SIG-M5 treated with dmso at 0.1 percent for 504 hours (cell line): ENCODE measurements around the gene RNF213.
"Not testable (repeated sequence)": the region's sequence is repeated elsewhere in the genome, so short reads cannot be mapped to it uniquely, and the experiment has no call there.

Source experiments
- DNase-seq: peaks from one replicate; lab custom pipeline; 2025; ENCODE audit not compliant: unreplicated experiment; lab: John Stamatoyannopoulos, UW

RNF213 gene

DNA sequence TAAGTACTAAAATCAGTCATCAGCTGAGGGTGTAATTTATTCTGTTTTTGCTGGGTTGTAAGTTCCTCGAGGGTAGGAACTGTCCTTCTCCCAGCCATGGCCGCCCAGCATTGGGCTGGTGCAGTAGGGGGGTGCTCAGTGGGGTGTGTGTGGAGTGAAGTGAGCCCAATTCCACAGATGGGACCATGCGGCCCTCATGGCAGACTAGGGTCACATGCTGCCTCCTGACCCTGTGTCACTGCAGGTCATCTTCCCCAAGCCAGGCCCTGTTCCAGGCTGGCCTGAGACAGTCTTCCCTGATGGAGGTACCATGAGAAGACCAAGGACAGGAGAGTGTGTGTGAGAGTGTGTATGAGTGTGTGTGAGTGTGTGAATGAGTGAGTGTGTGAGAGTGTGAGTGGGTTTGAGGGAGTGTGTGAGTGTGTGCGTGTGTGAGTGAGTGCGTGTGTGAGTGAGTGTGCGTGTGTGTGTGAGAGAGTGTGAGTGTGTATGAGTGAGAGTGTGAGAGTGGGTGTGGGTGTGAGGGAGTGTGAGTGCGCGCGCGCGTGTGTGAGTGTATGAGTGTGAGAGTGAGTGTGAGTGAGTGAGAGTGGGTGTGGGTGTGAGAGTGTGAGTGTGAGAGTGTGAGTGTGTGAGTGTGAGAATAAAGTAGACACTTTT is 36.7 kb upstream of the RNF213 start:
- no peak for DNase-seq

DNA sequence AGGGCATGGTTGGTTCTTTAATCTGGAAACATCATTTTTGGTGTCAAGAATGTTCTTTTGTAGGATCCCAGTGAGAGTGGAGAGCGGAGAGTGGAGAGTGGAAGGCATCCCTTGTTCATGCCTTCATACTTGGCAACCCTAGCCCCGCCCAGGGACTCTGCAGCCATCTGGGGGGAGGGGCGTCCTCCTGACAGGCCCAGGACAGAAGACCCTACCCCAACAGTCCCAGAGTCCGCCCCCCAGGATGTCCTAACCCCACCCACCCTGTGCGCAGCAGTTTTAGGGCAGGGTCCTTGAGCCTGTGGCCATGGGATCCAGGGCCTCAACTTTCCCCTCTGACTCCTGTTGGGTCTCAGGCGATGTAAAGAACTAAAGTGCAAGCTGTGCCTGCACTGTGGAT is 36.0 kb upstream of the RNF213 start:
- DNase-seq: no peak

DNA sequence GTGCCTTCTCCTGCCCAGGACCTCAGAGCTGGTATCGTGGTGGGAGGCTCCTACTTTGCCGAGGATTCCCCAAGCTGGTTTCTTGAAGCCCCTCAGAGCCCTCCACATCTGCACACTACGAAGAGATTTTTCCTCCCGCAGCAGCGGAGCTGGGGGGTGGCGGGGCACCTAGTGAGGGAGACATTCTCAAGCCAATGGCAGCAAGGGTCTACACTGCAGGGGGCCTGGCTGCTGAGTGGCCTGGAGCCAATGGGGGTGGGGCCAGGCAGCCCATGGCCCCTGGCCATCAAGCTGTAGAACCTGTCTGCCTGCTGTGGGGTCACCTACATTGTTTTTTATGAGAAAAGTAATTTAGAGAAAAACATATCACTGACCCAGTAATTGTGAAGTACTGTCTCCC is 35.4 kb upstream of the RNF213 start:
- no peak for DNase-seq

DNA sequence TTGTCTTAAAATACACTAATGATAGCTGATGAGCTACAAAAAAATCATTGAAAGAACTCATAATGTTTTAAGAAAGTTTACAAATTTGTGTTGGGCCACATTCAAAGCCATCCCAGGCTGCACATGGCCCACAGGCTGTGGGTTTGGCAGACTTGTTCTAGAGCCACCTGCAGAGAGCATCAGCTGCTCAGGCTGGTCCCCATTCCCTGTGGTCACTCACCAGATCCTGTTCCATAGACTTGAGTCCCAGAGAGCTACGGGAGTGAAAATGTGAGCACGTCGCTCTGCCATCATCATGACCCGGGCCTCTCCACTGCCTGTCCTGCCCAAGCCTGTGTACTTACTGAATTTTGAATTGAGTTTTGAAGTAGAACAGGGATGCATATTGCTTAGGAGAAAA is 33.5 kb upstream of the RNF213 start:
- DNase-seq: no peak

DNA sequence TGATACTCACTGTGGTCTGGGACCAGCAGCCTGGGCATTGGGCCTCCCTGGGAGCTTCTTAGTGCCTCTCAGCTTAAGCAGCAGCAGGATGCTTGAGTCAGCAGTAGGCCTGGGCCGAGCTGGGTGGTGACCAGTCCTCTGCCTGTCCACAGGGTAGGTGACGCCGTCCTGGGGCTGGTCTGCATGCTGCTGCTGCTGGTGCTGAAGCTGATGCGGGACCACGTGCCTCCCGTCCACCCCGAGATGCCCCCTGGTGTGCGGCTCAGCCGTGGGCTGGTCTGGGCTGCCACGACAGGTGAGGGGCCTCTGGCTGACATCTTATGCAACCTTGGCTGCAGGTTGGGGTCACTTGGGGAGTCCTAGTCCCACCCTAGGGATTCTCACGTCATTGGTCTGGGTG is 33.0 kb upstream of the RNF213 start:
- DNase-seq: no peak

DNA sequence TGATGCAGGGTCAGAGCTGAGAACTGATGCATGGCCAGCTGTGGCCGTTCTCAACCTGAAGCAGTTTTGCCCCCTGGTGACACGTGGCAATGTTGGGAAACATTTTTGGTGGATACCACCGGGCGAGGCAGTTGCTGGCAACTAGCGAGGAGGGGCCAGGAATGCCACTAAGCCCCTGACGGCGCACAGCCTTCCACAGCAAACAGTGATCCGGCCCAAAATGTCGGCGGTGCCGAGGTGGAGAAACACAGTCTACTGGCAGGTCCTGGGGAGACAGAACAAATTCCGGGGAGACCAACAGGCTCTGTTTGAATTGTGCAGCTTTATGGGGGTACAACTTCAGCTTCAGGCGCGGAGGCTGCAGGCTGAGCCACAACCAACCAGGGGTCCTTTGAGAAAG is 32.2 kb upstream of the RNF213 start:
- DNase-seq: no peak

DNA sequence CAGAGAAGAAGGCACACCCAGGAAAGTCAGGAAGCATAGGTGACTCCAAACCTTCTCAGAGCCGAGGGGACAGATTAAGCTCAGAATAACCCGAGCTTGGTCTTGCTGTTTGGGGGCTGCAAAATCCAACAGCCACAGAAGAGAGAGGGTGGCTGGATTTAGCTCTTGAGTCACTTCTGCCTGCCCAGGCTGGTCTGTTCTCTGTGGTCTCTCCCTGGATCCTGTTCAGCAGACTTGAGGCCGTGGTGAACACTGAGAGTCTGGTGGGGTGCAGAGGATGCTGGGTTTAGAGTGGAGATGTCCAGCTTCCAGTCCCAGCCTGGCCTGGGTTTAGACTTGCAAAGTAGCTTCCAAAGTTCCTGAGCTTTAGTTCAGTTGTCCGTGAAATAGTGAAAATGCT is 31.6 kb upstream of the RNF213 start:
- no peak for DNase-seq

DNA sequence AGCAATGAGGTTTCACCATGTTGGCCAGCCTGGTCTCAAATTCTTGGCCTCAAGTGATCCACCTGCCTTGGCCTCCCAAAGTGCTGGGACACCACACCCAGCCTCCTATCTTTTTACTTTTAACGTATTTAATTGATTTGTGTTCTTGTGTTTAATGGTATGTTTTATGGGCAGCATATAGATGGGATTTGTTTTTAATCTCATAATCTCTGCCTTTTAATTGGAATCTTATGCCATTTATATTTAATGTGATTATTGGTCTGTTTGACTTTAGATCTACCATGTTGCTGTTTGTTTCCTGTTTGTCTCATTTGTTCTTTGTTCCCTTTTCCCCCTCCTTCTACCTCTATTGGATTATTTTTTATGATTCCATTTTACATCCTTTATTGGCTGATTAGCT is 28.2 kb upstream of the RNF213 start:
- DNase-seq: no peak

DNA sequence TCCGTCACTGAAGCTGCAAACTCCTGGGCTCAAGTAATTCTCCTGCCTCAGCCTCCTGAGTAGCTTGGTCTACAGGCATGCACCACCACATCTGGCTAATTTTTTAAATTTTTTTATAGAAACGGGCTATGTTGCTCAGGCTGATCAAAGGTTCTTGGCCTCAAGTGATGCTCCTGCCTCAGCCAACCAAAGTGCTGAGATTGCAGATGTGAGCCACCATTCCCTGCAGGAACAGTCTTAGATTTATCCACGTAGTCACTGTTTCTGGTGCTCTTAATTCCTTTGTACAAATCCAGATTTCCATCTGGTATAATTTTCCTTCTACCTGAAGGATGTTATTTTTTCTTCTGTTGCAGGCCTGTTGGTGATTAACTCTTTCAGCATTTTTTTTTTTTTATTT is 27.4 kb upstream of the RNF213 start:
- DNase-seq: no peak

DNA sequence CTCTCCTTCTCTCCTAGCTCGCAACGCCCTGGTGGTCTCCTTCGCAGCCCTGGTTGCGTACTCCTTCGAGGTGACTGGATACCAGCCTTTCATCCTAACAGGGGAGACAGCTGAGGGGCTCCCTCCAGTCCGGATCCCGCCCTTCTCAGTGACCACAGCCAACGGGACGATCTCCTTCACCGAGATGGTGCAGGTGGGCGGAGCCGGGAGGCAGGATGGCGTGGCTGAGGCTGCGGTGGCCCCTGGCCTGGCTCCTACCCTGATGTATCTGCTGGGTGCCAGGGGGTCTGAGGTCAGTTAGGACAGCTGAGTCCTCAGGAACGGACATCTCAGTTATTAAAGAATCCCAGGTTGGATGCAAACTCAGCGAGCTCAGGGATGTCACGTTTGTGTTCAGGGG is 23.7 kb upstream of the RNF213 start:
- DNase-seq: no peak

DNA sequence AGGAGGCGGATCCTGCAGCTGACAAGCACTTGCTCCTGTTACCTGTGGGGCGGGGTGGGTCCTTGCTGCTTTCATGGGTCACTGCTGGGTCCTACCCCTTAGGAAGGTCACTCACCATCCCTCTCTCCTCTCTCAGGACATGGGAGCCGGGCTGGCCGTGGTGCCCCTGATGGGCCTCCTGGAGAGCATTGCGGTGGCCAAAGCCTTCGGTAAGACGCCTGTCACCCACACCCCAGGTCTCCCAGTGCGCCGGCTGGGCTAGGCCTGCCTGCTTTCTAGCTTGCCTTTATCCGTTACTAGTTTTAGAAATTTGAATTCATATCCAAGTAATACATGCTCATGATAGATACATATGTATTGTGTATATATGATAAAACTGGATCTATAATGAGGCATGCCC is 23.3 kb upstream of the RNF213 start:
- DNase-seq: no peak

DNA sequence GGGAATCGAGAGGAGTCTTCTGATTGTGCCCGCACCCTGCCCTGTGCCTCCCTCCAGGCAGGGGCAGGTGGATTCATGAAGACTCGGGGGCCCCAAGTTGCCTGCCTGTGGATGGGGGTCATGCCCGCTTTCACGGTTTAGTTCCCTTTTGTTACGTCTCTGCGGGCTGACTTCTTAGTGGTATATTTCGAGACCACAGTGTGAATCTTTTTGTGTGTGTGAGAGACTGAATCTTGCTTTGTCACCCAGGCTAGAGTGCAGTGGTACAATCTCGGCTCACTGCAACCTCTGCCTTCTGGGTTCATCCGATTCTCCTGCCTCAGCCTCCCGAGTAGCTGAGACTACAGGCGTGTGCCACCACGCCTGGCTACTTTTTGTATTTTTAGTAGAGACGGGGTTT is 18.1 kb upstream of the RNF213 start:
- no peak for DNase-seq

DNA sequence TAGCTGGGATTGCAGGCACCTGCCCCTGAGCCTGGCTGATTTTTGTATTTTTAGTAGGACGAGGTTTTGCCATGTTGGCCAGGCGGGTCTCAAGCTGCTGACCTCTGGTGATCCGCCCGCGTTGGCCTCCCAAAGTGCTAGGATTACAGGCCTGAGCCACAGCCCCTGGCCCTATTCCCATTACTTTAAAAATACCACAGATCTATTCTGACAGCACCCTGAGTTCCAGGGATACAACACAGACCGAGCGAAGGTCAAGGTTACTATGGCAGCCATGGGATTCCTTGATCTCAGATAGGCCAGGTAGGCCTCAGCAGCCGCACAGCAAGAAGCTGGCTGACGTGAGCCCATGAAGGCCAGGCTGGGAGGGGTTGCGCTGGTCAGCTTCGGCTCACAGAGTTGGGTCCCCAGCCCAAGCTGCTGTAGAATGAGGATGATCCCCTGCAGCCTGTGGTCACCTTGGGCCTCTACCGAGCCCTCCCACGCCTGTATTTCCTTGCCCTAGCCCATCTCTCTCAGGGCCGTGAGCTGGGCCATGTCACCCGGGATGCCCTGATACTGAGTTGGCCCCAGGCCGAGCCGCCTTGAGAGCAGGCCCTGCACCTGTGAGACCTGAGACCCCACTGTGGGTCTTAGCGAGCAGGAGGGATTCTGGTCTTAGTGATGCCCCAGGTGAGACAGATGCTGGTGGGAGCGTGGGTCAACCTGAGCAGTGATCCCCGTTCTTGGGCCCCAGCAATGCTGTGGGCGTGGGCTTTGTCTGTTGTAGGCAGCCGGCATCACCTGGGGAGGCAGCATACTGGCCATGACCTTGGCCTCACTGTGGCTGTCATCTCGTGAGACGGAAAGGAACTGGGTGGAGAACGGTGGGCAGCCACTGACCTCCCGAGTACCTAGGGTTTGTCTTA is 16.9 kb upstream of the RNF213 start:
- no peak for DNase-seq

DNA sequence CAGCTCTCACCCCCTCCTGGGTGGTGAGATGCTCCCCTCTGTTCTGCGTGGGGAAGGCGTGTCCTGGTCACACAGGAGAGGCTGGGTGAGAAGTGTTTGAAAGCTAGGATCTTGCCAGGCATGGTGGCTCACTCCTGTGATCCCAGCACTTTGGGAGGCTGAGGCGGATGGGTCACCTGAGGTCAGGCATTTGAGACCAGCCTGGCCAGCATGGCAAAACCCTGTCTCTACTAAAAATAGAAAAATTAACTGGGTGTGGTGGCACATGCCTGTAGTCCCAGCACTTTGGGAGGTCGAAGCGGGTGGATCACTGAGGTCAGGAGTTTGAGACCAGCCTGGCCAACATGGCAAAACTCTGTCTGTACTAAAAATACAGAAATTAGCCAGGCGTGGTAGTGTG is 16.2 kb upstream of the RNF213 start:
- DNase-seq: not testable (repeated sequence)

DNA sequence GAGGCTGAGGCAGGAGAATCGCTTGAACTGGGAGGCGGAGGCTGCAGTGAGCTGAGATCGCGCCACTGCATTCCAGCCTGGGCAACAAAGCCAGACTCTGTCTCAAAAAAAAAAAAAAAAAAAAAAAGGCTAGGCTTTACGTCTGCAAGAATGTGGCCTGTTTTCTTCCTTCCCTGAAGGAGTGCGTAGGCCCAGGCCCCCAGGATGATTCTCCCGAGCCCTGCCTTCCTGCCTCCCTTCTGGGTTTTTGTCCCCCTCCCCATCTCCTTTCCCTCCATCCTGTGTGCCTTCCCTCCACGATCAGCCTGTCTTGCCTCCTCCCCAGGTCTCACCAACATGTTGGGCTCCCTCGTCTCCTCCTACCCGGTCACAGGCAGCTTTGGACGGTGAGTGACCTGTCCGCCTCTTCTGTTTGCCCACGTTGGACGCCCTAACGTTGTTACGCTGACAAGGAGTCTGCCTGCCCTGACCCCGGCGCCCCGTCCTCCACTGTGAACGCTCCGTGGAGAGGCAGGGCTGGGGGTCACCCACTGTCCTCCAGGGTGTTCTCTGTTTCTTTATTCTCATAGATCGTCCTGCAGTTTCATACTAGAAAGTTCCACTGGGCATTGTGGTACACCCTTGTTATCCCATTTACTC is 15.7 kb upstream of the RNF213 start:
- no peak for DNase-seq

DNA sequence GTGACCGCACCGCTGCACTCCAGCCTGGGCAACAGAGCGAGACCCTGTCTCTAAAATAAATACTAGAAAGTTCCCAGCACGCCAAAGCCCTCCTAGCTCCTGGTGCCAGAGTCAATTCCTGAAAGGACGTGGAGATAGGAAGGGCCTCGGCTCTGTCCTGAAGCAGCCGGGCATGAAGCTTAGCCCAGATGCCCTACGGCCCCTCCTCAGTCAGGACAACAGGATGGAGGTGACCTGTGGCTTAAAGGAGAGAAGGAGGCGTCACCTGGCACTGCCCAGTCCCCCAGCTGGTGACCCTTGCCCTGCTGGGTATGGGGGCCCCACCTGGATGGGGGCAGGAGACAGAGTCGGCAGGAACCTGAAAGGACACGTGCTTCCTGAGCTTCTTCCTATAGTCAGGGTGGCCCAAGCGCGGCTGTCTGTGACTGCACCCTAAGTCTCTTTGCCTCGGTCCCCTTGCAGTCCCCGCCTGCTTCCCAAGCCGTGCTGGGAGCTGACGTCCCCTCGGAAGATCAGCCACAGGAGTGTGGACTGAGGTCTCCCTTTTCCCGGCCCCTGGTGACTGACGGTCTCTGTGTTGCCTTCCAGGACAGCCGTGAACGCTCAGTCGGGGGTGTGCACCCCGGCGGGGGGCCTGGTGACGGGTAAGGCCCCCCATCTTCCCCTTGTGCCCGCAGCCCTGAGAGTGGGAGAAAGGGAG is 14.9 kb upstream of the RNF213 start:
- DNase-seq: no peak

DNA sequence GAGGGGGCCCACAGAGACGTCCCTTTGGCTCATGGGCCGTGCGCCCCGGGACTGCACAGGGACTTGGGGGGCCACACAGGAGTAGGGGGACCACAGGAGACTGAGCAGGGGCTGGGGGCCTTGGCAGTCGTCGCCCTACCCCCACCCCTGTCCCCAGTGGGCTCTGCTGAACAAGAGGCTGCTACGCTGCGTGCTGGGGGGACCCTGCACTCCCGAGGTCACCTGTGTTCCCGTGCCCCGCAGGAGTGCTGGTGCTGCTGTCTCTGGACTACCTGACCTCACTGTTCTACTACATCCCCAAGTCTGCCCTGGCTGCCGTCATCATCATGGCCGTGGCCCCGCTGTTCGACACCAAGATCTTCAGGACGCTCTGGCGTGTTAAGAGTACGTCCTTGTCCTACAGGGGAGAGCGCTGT is 14.4 kb upstream of the RNF213 start:
- no peak for DNase-seq

DNA sequence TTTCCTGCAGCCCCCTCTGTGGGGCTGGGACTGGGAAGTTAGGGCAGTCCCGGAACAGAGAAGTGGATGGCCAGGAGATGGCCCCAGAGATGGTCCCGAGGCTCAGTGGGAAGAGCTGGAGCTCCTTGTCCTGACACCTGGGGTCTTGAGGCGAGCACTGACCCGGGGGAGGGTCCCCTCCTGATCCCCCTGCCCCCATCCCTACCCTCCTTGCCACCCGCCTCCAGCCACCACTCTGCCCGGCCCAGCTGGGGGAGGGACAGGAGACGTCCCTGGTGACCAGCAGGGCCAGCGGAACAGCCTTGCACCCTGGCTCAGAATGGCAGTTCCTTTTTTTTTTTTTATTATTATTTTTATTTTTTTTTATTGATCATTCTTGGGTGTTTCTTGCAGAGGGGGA is 13.9 kb upstream of the RNF213 start:
- no peak for DNase-seq

DNA sequence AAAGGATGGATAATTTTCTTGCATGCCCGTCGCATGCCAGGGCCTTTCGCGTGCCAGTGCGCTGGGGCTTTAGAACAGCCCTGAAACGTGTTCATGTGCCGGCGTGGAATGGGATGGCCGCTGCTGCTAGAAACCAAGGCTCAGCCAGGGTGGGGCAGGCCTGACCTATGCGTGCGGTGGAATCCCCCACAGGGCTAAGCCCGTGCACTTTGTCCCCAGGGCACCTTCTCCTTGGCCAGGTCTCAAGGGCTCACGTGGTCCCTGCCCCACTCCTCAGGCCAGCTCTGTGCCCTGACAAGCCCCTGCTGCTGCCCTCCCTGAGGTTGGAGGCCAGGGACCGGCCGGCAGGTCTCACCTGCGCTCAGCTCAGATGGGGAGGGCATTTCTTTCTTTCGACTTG is 13.1 kb upstream of the RNF213 start:
- no peak for DNase-seq

DNA sequence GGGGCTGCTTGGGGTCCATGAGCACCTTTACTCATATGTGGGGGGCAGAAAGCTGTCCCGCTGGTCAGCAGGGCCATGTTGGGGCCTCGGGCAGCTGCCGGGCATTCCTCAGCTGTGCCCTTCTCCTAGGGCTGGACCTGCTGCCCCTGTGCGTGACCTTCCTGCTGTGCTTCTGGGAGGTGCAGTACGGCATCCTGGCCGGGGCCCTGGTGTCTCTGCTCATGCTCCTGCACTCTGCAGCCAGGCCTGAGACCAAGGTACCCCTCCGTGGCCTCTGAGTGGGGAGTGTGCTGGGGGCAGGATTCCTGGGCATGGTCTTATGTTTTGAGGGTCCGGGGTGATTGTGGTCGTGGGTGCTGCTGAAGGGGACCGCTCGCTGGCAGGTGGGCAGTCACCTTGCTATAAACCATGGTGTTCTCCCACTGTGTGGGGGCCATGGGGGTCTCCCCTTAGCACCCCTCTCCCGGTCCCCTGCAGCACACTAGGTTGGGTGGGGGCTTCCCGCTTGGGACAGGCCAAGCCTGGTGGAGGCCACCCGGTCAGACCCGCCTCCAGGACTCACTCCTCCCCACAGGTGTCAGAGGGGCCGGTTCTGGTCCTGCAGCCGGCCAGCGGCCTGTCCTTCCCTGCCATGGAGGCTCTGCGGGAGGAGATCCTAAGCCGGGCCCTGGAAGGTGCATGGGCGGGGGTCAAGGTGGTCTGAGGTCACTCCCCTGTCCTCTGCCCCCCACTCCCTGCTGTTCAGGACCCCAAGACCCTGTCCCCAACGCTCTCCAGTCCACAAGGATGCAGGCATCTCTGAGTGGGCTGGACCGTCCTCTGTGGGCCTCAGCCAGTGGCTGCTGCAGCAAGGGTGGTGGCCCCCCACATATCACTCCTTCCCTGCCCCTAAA is 12.4 kb upstream of the RNF213 start:
- no peak for DNase-seq
